Measurements from ENCODE around the gene TMCC1. TPM values are rescaled to one million over a fixed set of nuclear protein-coding genes. Genes with fewer than 3 reads are reported as not detected.
A peak's percentile ranks its signal among the peaks of the same experiment; 100 is the strongest.
"Not testable (repeated sequence)": the region's sequence is repeated elsewhere in the genome, so short reads cannot be mapped to it uniquely, and the experiment has no call there.

TMCC1 gene
- polyA plus RNA-seq, 4 donors: 22.5 to 26.0 (median 23.8) TPM

- DNase-seq (ENCODE audit: low read depth in 4 of 4, low spot score in 3 of 4): peak in 3 of 4 donors; percentile 22 to 51 (median 42)
Measured at GRCh38 chr3:129892857-129893580, 492 bp downstream of the TMCC1 start.

GRCh38 chr3:129892486-129892856 lies 1.0 kb downstream of the TMCC1 start:
- no peak for DNase-seq (ENCODE audit: low read depth in 4 of 4, low spot score in 3 of 4)

GRCh38 chr3:129890891-129891290 lies 2.6 kb downstream of the TMCC1 start:
- DNase-seq (ENCODE audit: low read depth in 4 of 4, low spot score in 3 of 4): no peak

- DNase-seq (ENCODE audit: low read depth in 4 of 4, low spot score in 3 of 4): no peak
Measured at GRCh38 chr3:129890125-129890524, 3.4 kb downstream of the TMCC1 start.

- no peak for DNase-seq (ENCODE audit: low read depth in 4 of 4, low spot score in 3 of 4)
Measured at GRCh38 chr3:129888771-129889170, 4.7 kb downstream of the TMCC1 start.

- DNase-seq (ENCODE audit: low read depth in 4 of 4, low spot score in 3 of 4): no peak
Measured at GRCh38 chr3:129881261-129881660, 12.2 kb downstream of the TMCC1 start.

GRCh38 chr3:129878355-129878754 lies 15.2 kb downstream of the TMCC1 start:
- DNase-seq (ENCODE audit: low read depth in 4 of 4, low spot score in 3 of 4): no peak

- DNase-seq (ENCODE audit: low read depth in 4 of 4, low spot score in 3 of 4): not testable (repeated sequence)
Measured at GRCh38 chr3:129874479-129874878, 19.0 kb downstream of the TMCC1 start.

GRCh38 chr3:129868912-129869311 lies 24.6 kb downstream of the TMCC1 start:
- no peak for DNase-seq (ENCODE audit: low read depth in 4 of 4, low spot score in 3 of 4)

- DNase-seq (ENCODE audit: low read depth in 4 of 4, low spot score in 3 of 4): no peak
Measured at GRCh38 chr3:129867506-129868124, 25.9 kb downstream of the TMCC1 start.

GRCh38 chr3:129865806-129866205 lies 27.7 kb downstream of the TMCC1 start:
- DNase-seq (ENCODE audit: low read depth in 4 of 4, low spot score in 3 of 4): no peak

GRCh38 chr3:129864519-129864918 lies 29.0 kb downstream of the TMCC1 start:
- DNase-seq (ENCODE audit: low read depth in 4 of 4, low spot score in 3 of 4): no peak

- DNase-seq (ENCODE audit: low read depth in 4 of 4, low spot score in 3 of 4): no peak
Measured at GRCh38 chr3:129859272-129859671, 34.2 kb downstream of the TMCC1 start.

GRCh38 chr3:129857899-129858298 lies 35.6 kb downstream of the TMCC1 start:
- DNase-seq (ENCODE audit: low read depth in 4 of 4, low spot score in 3 of 4): no peak

GRCh38 chr3:129856790-129857189 lies 36.7 kb downstream of the TMCC1 start:
- not testable (repeated sequence) for DNase-seq (ENCODE audit: low read depth in 4 of 4, low spot score in 3 of 4)

GRCh38 chr3:129855832-129856419 lies 37.6 kb downstream of the TMCC1 start:
- DNase-seq (ENCODE audit: low read depth in 4 of 4, low spot score in 3 of 4): no peak

GRCh38 chr3:129855170-129855831 lies 38.2 kb downstream of the TMCC1 start:
- peak in 1 of 4 donors; percentile 6 for DNase-seq (ENCODE audit: low read depth in 4 of 4, low spot score in 3 of 4)

GRCh38 chr3:129854460-129854859 lies 39.1 kb downstream of the TMCC1 start:
- no peak for DNase-seq (ENCODE audit: low read depth in 4 of 4, low spot score in 3 of 4)

- DNase-seq (ENCODE audit: low read depth in 4 of 4, low spot score in 3 of 4): no peak
Measured at GRCh38 chr3:129845956-129846355, 47.6 kb downstream of the TMCC1 start.

- no peak for DNase-seq (ENCODE audit: low read depth in 4 of 4, low spot score in 3 of 4)
Measured at GRCh38 chr3:129840707-129841360, 52.7 kb downstream of the TMCC1 start.

- DNase-seq (ENCODE audit: low read depth in 4 of 4, low spot score in 3 of 4): no peak
Measured at GRCh38 chr3:129838086-129838485, 55.4 kb downstream of the TMCC1 start.

Data from left renal pelvis (tissue), 4 donors.